ENCODE data around the gene ZBTB42. TPM values are rescaled to one million over a fixed set of nuclear protein-coding genes. Genes with fewer than 3 reads are reported as not detected.

ZBTB42 gene
- total RNA-seq, 1 experiment from 2014 or later, result 11.8 TPM

- CTCF ChIA-PET, result no interaction called here
- H3K36me3 Mint-ChIP-seq (ENCODE audit: insufficient read depth, unreplicated experiment), result peaks cover 25% of the 10 kb centered on the region
- no peaks in the 10 kb centered on the region for H3K9me3 Mint-ChIP-seq (ENCODE audit: low read depth, unreplicated experiment)
- peaks cover 3% of the 10 kb centered on the region for H3K27me3 Mint-ChIP-seq (ENCODE audit: unreplicated experiment)
- DNase-seq, result no peak
- no peak overlapping the region for H3K27ac Mint-ChIP-seq (ENCODE audit: unreplicated experiment)
- intact Hi-C loops (cut with micrococcal nuclease; ENCODE audit: unreplicated experiment), result no loop called here
- TF ChIP-seq CTCF (IDR thresholded peaks at IDR 0.05; ENCODE audit: unreplicated experiment), result no peak
- H3K4me3 Mint-ChIP-seq (ENCODE audit: low read depth, unreplicated experiment), result no peak overlapping the region
- peaks cover 9% of the 10 kb centered on the region for H3K4me1 Mint-ChIP-seq (ENCODE audit: low read depth, unreplicated experiment)
- no TSS peak for BruUV-seq (replicated peaks)
Measured at GRCh38 chr14:104818714-104819161, 17.8 kb downstream of the ZBTB42 start.

GRCh38 chr14:104819361-104819781, 18.5 kb downstream of the ZBTB42 start:
- Mint-ChIP-seq H3K27me3 (ENCODE audit: unreplicated experiment) (peaks cover 9% of the 10 kb centered on the region), H3K4me3 (ENCODE audit: low read depth, unreplicated experiment) (no peak overlapping the region), H3K4me1 (ENCODE audit: low read depth, unreplicated experiment) (peaks cover 4% of the 10 kb centered on the region), H3K27ac (ENCODE audit: unreplicated experiment) (no peak overlapping the region), H3K9me3 (ENCODE audit: low read depth, unreplicated experiment) (peaks cover 2% of the 10 kb centered on the region), H3K36me3 (ENCODE audit: insufficient read depth, unreplicated experiment) (peaks cover 28% of the 10 kb centered on the region)
- intact Hi-C loops (cut with micrococcal nuclease; ENCODE audit: unreplicated experiment), result no loop called here
- CTCF ChIA-PET, result no interaction called here
- no peak for TF ChIP-seq CTCF (IDR thresholded peaks at IDR 0.05; ENCODE audit: unreplicated experiment)
- no peak for DNase-seq
- BruUV-seq (replicated peaks), result no TSS peak

- Mint-ChIP-seq H3K9me3 (ENCODE audit: low read depth, unreplicated experiment) (peaks cover 7% of the 10 kb centered on the region), H3K4me3 (ENCODE audit: low read depth, unreplicated experiment) (no peak overlapping the region), H3K27ac (ENCODE audit: unreplicated experiment) (no peak overlapping the region), H3K4me1 (ENCODE audit: low read depth, unreplicated experiment) (peaks cover 9% of the 10 kb centered on the region), H3K36me3 (ENCODE audit: insufficient read depth, unreplicated experiment) (peaks cover 27% of the 10 kb centered on the region), H3K27me3 (ENCODE audit: unreplicated experiment) (peaks cover 23% of the 10 kb centered on the region)
- intact Hi-C loops (cut with micrococcal nuclease; ENCODE audit: unreplicated experiment), result no loop called here
- DNase-seq, result peak; percentile 81
- CTCF ChIA-PET, result interaction anchor here (0.7 to 1.0 kb wide), 3 partner anchors 50 to 84 kb away, joined by 3 to 9 read pairs (median 6); no protein-coding TSS in a partner anchor
- no TSS peak for BruUV-seq (replicated peaks)
- peak; percentile 43 for TF ChIP-seq CTCF (IDR thresholded peaks at IDR 0.05; ENCODE audit: unreplicated experiment)
Measured at GRCh38 chr14:104820669-104821228, 19.8 kb downstream of the ZBTB42 start.

- peaks cover 27% of the 10 kb centered on the region for H3K27me3 Mint-ChIP-seq (ENCODE audit: unreplicated experiment)
- peaks cover 27% of the 10 kb centered on the region for H3K36me3 Mint-ChIP-seq (ENCODE audit: insufficient read depth, unreplicated experiment)
- intact Hi-C loops (cut with micrococcal nuclease; ENCODE audit: unreplicated experiment), result no loop called here
- no TSS peak for BruUV-seq (replicated peaks)
- no peak overlapping the region for H3K4me3 Mint-ChIP-seq (ENCODE audit: low read depth, unreplicated experiment)
- no peak for DNase-seq
- no peak for TF ChIP-seq CTCF (IDR thresholded peaks at IDR 0.05; ENCODE audit: unreplicated experiment)
- CTCF ChIA-PET, result interaction anchor here (0.7 to 1.0 kb wide), 2 partner anchors 53 to 85 kb away, joined by 3 to 9 read pairs; no protein-coding TSS in a partner anchor
- peaks cover 7% of the 10 kb centered on the region for H3K9me3 Mint-ChIP-seq (ENCODE audit: low read depth, unreplicated experiment)
- no peak overlapping the region for H3K27ac Mint-ChIP-seq (ENCODE audit: unreplicated experiment)
- H3K4me1 Mint-ChIP-seq (ENCODE audit: low read depth, unreplicated experiment), result peaks cover 9% of the 10 kb centered on the region
Measured at GRCh38 chr14:104821229-104821945, 20.5 kb downstream of the ZBTB42 start.

Data from Calu3 (cell line).